Esophagus muscularis mucosa (tissue), 4 donors: ENCODE data around the gene HTR1D. TPM values are rescaled to one million over a fixed set of nuclear protein-coding genes. Genes with fewer than 3 reads are reported as not detected.
A peak's percentile ranks its signal among the peaks of the same experiment; 100 is the strongest.

ENCODE experiments used
- DNase-seq: peaks from one replicate; pipeline ENCODE4 v3.0.0-alpha.2; 2017; ENCODE audit errors: extremely low spot score
- H3K27ac ChIP-seq, 4 donors: fragments of 200-600 bp; sonication (generic); replicated peaks in 1 of 4; 1 replicate in 3 of 4; 2 replicates in 1 of 4; pipeline ENCODE4 v1.5.1; 2016 to 2019; ENCODE audit warnings: mild to moderate bottlenecking in 1 of 4
- H3K27me3 ChIP-seq, 4 donors: fragments of 200-600 bp; sonication (generic); one replicate each; pipeline versions ENCODE4 v1.5.1 to v1.6.0; 2016 to 2019
- H3K36me3 ChIP-seq, 4 donors: fragments of 200-600 bp; sonication (generic); one replicate each; pipeline ENCODE4 v1.5.1; 2016 to 2019
- H3K4me1 ChIP-seq, 4 donors: fragments of 200-600 bp; sonication (generic); one replicate each; pipeline ENCODE4 v1.5.1; 2016 to 2019
- H3K4me3 ChIP-seq, 4 donors: fragments of 200-600 bp; sonication (generic); 1 replicate in 2 of 4; 2 replicates in 2 of 4; pipeline ENCODE4 v1.5.1; 2016 to 2019; ENCODE audit warnings: mild to moderate bottlenecking in 4 of 4, moderate library complexity in 1 of 4
- H3K9me3 ChIP-seq, 4 donors: fragments of 200-600 bp; sonication (generic); 1 replicate in 3 of 4; 2 replicates in 1 of 4; pipeline ENCODE4 v1.5.1; 2016 to 2019
- CTCF ChIP-seq, 3 experiments: fragments of 200-600 bp in 2 of 3; fragments of 450-650 bp in 1 of 3; sonication (generic) in 2 of 3; IDR thresholded peaks; one replicate each; pipeline ENCODE4 v1.5.1; 2017 to 2019; ENCODE audit warnings: antibody characterized with exemption in 3 of 3, mild to moderate bottlenecking in 2 of 3, moderate library complexity in 1 of 3
- EP300 ChIP-seq: sonication (generic); formaldehyde crosslinking; IDR thresholded peaks from one replicate; pipeline ENCODE4 v1.6.1; 2017; ENCODE audit warnings: antibody characterized with exemption
- POLR2A ChIP-seq: fragments of 450-650 bp; IDR thresholded peaks from one replicate; pipeline ENCODE4 v1.6.1; 2017; ENCODE audit warnings: antibody characterized with exemption, moderate library complexity, mild to moderate bottlenecking, low read depth
- POLR2AphosphoS5 ChIP-seq, 2 donors: sonication (generic); formaldehyde crosslinking; IDR thresholded peaks; one replicate each; pipeline ENCODE4 v1.6.1; 2017; ENCODE audit warnings: antibody characterized with exemption in 2 of 2
- WGBS: methylation state at CpG from one replicate; pipeline ENCODE4 v1.1.5; 2018; 5-methylcytosine and 5-hydroxymethylcytosine counted together
- intact Hi-C: fragments of 100-400 bp; cut with DNase I; formaldehyde crosslinking; loops from one replicate; pipeline ENCODE4 v1.15.1; 2023
- total RNA-seq, 4 donors: library from RNA; depleted of rRNA; stranded (reverse); fragments of >200 nt; gene quantifications; one replicate each; pipeline versions ENCODE4 v1.1.0 to v1.2.1, GENCODE V29; 2016

Gene HTR1D
- total RNA-seq, 4 donors from 2014 or later, result not detected

- TF ChIP-seq CTCF (IDR thresholded peaks at IDR 0.05) (no peak), POLR2A (no peak), EP300 (no peak), POLR2AphosphoS5 (IDR thresholded peaks at IDR 0.05) (no peak)
- intact Hi-C loops, result no loop called here
- no peak for DNase-seq
- Histone ChIP-seq H3K4me3 (peak overlapping the region; percentile 64 to 70 (median 68)), H3K36me3 (no peaks in the 10 kb centered on the region), H3K4me1 (peaks cover 20 to 39% (median 27%) of the 10 kb centered on the region in 4 donors), H3K9me3 (no peaks in the 10 kb centered on the region), H3K27ac (peak overlapping the region; percentile 90 to 94 (median 92)), H3K27me3 (no peaks in the 10 kb centered on the region)
- WGBS, result 37% methylated on average over 10 of the region's 10 CpGs
Observed at GRCh38 chr1:23177031-23177430, 40.3 kb downstream of the HTR1D start.

GRCh38 chr1:23174426-23175110, 42.7 kb downstream of the HTR1D start:
- no peak for TF ChIP-seq CTCF (IDR thresholded peaks at IDR 0.05)
- TF ChIP-seq POLR2AphosphoS5 (IDR thresholded peaks at IDR 0.05), result no peak
- TF ChIP-seq POLR2A, result no peak
- TF ChIP-seq EP300, result no peak
- Histone ChIP-seq H3K9me3 (no peaks in the 10 kb centered on the region), H3K4me3 (no peak overlapping the region), H3K36me3 (no peaks in the 10 kb centered on the region), H3K27ac (peak overlapping the region in 2 of 4 donors; percentile 22 to 33), H3K27me3 (no peaks in the 10 kb centered on the region), H3K4me1 (peaks cover 28 to 51% (median 40%) of the 10 kb centered on the region in 4 donors)
- intact Hi-C loops, result no loop called here
- no peak for DNase-seq
- 56% methylated on average over 1 of the region's 1 CpG for WGBS

- Histone ChIP-seq H3K36me3 (no peaks in the 10 kb centered on the region), H3K4me3 (no peak overlapping the region), H3K4me1 (peaks cover 19 to 45% (median 34%) of the 10 kb centered on the region in 4 donors), H3K27me3 (no peaks in the 10 kb centered on the region), H3K9me3 (no peaks in the 10 kb centered on the region), H3K27ac (peak overlapping the region; percentile 16 to 57 (median 25))
- DNase-seq, result no peak
- intact Hi-C loops, result no loop called here
- whole genome bisulfite sequencing, result 51% methylated on average over 4 of the region's 4 CpGs
- TF ChIP-seq POLR2A (no peak), POLR2AphosphoS5 (IDR thresholded peaks at IDR 0.05) (no peak), CTCF (IDR thresholded peaks at IDR 0.05) (no peak), EP300 (no peak)
Observed at GRCh38 chr1:23171181-23171755, 46.0 kb downstream of the HTR1D start.

- no peak for DNase-seq
- intact Hi-C loops, result no loop called here
- no peaks in the 10 kb centered on the region for H3K27me3 ChIP-seq
- peaks cover 31 to 53% (median 47%) of the 10 kb centered on the region in 4 donors for H3K4me1 ChIP-seq
- H3K36me3 ChIP-seq, result no peaks in the 10 kb centered on the region
- H3K27ac ChIP-seq, result peak overlapping the region; percentile 91 to 98 (median 98)
- no peak for TF ChIP-seq CTCF (IDR thresholded peaks at IDR 0.05)
- peak; percentile 65 to 71 for TF ChIP-seq POLR2AphosphoS5 (IDR thresholded peaks at IDR 0.05)
- no peak for TF ChIP-seq EP300
- 12% methylated on average over 5 of the region's 5 CpGs for WGBS
- H3K9me3 ChIP-seq, result no peaks in the 10 kb centered on the region
- peak overlapping the region; percentile 75 to 98 (median 94) for H3K4me3 ChIP-seq
Observed at GRCh38 chr1:23169727-23170335, 47.5 kb downstream of the HTR1D start.
